ENCODE measurements around the gene CYP26B1.

- no peak for TF ChIP-seq ISL1 (CRISPR knock-in tag; IDR thresholded peaks at IDR 0.05)
- TF ChIP-seq ESRRG (CRISPR knock-in tag; IDR thresholded peaks at IDR 0.05), result no peak
- TF ChIP-seq, protein P1, sequence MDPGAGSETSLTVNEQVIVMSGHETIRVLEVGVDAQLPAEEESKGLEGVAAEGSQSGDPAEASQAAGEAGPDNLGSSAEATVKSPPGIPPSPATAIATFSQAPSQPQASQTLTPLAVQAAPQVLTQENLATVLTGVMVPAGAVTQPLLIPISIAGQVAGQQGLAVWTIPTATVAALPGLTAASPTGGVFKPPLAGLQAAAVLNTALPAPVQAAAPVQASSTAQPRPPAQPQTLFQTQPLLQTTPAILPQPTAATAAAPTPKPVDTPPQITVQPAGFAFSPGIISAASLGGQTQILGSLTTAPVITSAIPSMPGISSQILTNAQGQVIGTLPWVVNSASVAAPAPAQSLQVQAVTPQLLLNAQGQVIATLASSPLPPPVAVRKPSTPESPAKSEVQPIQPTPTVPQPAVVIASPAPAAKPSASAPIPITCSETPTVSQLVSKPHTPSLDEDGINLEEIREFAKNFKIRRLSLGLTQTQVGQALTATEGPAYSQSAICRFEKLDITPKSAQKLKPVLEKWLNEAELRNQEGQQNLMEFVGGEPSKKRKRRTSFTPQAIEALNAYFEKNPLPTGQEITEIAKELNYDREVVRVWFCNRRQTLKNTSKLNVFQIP (CRISPR knock-in tag; IDR thresholded peaks at IDR 0.05; ENCODE audit: borderline replicate concordance, low read depth), result no peak
- no peak for TF ChIP-seq ZFP30 (CRISPR knock-in tag; IDR thresholded peaks at IDR 0.05)
- no peak for TF ChIP-seq ARNTL (CRISPR knock-in tag; IDR thresholded peaks at IDR 0.05; ENCODE audit: borderline replicate concordance, low read depth)
- TF ChIP-seq TCF4 (CRISPR knock-in tag; IDR thresholded peaks at IDR 0.05; ENCODE audit: borderline replicate concordance), result no peak
- TF ChIP-seq, protein P2, sequence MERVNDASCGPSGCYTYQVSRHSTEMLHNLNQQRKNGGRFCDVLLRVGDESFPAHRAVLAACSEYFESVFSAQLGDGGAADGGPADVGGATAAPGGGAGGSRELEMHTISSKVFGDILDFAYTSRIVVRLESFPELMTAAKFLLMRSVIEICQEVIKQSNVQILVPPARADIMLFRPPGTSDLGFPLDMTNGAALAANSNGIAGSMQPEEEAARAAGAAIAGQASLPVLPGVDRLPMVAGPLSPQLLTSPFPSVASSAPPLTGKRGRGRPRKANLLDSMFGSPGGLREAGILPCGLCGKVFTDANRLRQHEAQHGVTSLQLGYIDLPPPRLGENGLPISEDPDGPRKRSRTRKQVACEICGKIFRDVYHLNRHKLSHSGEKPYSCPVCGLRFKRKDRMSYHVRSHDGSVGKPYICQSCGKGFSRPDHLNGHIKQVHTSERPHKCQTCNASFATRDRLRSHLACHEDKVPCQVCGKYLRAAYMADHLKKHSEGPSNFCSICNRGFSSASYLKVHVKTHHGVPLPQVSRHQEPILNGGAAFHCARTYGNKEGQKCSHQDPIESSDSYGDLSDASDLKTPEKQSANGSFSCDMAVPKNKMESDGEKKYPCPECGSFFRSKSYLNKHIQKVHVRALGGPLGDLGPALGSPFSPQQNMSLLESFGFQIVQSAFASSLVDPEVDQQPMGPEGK (CRISPR knock-in tag; IDR thresholded peaks at IDR 0.05; ENCODE audit: borderline replicate concordance), result no peak
- TF ChIP-seq BACH2 (CRISPR knock-in tag; IDR thresholded peaks at IDR 0.05; ENCODE audit: borderline replicate concordance), result no peak
- no peak for TF ChIP-seq ZFP3 (CRISPR knock-in tag; IDR thresholded peaks at IDR 0.05)
- no peak for TF ChIP-seq CSDC2 (CRISPR knock-in tag; IDR thresholded peaks at IDR 0.05)
Measured at GRCh38 chr2:72124376-72124775, 23.3 kb downstream of the CYP26B1 start.
